K562 (cell line): ENCODE data around the gene SAMM50. TPM values are rescaled to one million over a fixed set of nuclear protein-coding genes. Genes with fewer than 3 reads are reported as not detected.

Experiments
- ARID3A ChIP-seq: IDR thresholded peaks from 2 replicates; pipeline ENCODE4 v1.6.1; 2012; ENCODE audit warnings: low read depth, low read length, improper control_type of control experiment, borderline replicate concordance
- CEBPG ChIP-seq, 3 experiments: fragments of 200-800 bp in 1 of 3; sonication (Bioruptor generic) in 1 of 3; sonication (generic) in 1 of 3; formaldehyde crosslinking in 1 of 3; IDR thresholded peaks in 2 of 3; conservative IDR thresholded peaks in 1 of 3; 2 replicates each; pipeline versions ENCODE4 v1.6.1 to v1.8.0; 2016 to 2022; ENCODE audit warnings: missing compliant biosample characterization in 2 of 3, missing genetic modification characterization in 2 of 3, mild to moderate bottlenecking in 1 of 3, missing genetic modification reagents in 1 of 3
- DPF2 ChIP-seq: fragments of 450-650 bp; IDR thresholded peaks from 2 replicates; pipeline ENCODE4 v1.6.1; 2016
- KDM5B ChIP-seq: fragments of 200-600 bp; sonication (generic); IDR thresholded peaks from 2 replicates; pipeline ENCODE4 v1.6.1; 2012; ENCODE audit warnings: low read depth, mild to moderate bottlenecking, moderate library complexity, low read length, control low read depth, inconsistent platforms; ENCODE audit not compliant: insufficient replicate concordance
- MECOM ChIP-seq: fragments of 250-450 bp; sonication (Bioruptor Pico); IDR thresholded peaks from 2 replicates; pipeline ENCODE4 v1.8.0; 2022; ENCODE audit warnings: inconsistent platforms
- NR4A1 ChIP-seq, 2 experiments: fragments of 250-450 bp in 1 of 2; fragments of 450-650 bp in 1 of 2; sonication (Bioruptor Pico) in 1 of 2; IDR thresholded peaks; 2 replicates each; pipeline versions ENCODE4 v1.4.0 to v1.6.1; 2016 to 2020; ENCODE audit warnings: mild to moderate bottlenecking in 2 of 2, missing compliant biosample characterization in 1 of 2, missing genetic modification characterization in 1 of 2, moderate library complexity in 1 of 2
- POLR3G ChIP-seq: IDR thresholded peaks from 2 replicates; pipeline ENCODE4 v1.6.1; 2011; ENCODE audit not compliant: insufficient read length, insufficient replicate concordance; ENCODE audit errors: extremely low read depth
- PRMT5 ChIP-seq: sonication (generic); formaldehyde crosslinking; IDR thresholded peaks from 2 replicates; pipeline ENCODE4 v1.5.0; 2020; ENCODE audit warnings: missing genetic modification reagents
- SMAD3 ChIP-seq: fragments of 450-650 bp; formaldehyde crosslinking; conservative IDR thresholded peaks from 2 replicates; pipeline ENCODE4 v1.4.0; 2020; ENCODE audit warnings: mild to moderate bottlenecking
- SUPT5H ChIP-seq: fragments of 450-650 bp; IDR thresholded peaks from 2 replicates; pipeline ENCODE4 v1.6.1; 2016
- TCF3 ChIP-seq: sonication (generic); formaldehyde crosslinking; IDR thresholded peaks from 2 replicates; pipeline ENCODE4 v1.4.0; 2020; ENCODE audit warnings: mild to moderate bottlenecking, missing genetic modification reagents
- THAP7 ChIP-seq: fragments of 250-450 bp; sonication (Bioruptor Pico); IDR thresholded peaks from 2 replicates; pipeline ENCODE4 v1.5.0; 2021
- ZBTB9 ChIP-seq: fragments of 450-650 bp; formaldehyde crosslinking; IDR thresholded peaks from 2 replicates; pipeline ENCODE4 v1.4.0; 2020; ENCODE audit warnings: mild to moderate bottlenecking, moderate library complexity
- ZFP91 ChIP-seq: sonication (generic); formaldehyde crosslinking; IDR thresholded peaks from 2 replicates; pipeline ENCODE4 v1.8.0; 2022; ENCODE audit warnings: mild to moderate bottlenecking, missing genetic modification reagents
- ZKSCAN3 ChIP-seq: fragments of 250-450 bp; sonication (Bioruptor Pico); IDR thresholded peaks from 2 replicates; pipeline ENCODE4 v1.4.0; 2020
- ZNF224 ChIP-seq: sonication (generic); formaldehyde crosslinking; IDR thresholded peaks from 2 replicates; pipeline ENCODE4 v1.8.0; 2022; ENCODE audit warnings: mild to moderate bottlenecking, missing genetic modification reagents
- ZNF347 ChIP-seq: fragments of 450-650 bp; formaldehyde crosslinking; IDR thresholded peaks from 2 replicates; pipeline ENCODE4 v1.4.0; 2020; ENCODE audit warnings: low read depth, mild to moderate bottlenecking, moderate library complexity
- polyA plus RNA-seq, 8 experiments: library from polyadenylated mRNA; depleted of rRNA in 4 of 8; stranded (reverse) in 5 of 8; unstranded in 3 of 8; fragments of >200 nt; fragmentation: Nextera tagmentation in 2 of 8; fragmentation: Illumina TruSeq in 1 of 8; extraction: Ambion mirVana in 2 of 8; extraction: Trizol in 1 of 8; gene quantifications; 2 replicates each; pipeline versions ENCODE4 v1.2.1 to v1.2.3, GENCODE V29; 2011 to 2014; ENCODE audit warnings: inconsistent platforms in 1 of 8, missing spikeins in 1 of 8
- total RNA-seq, 7 experiments: library from RNA; depleted of rRNA in 6 of 7; stranded (reverse); fragments of >200 nt in 6 of 7; fragmentation: Illumina TruSeq in 2 of 7; extraction: Trizol in 2 of 7; gene quantifications; 2 replicates each; pipeline versions ENCODE4 v1.2.1 to v1.2.3, GENCODE V29; 2011 to 2021; ENCODE audit warnings: low replicate concordance in 1 of 7
- TF ChIP-seq, protein P1 (sequence below): fragments of 250-450 bp; sonication (Bioruptor Pico); IDR thresholded peaks from 2 replicates; pipeline ENCODE4 v1.8.0; 2021; ENCODE audit warnings: moderate library complexity, mild to moderate bottlenecking, inconsistent platforms

SAMM50 gene
- total and polyA plus RNA-seq, 9 of the 15 experiments (the other 6 are each of a cell fraction or from before 2014, with no cell fraction given), result 14.6 to 49.3 (median 38.1) TPM

DNA sequence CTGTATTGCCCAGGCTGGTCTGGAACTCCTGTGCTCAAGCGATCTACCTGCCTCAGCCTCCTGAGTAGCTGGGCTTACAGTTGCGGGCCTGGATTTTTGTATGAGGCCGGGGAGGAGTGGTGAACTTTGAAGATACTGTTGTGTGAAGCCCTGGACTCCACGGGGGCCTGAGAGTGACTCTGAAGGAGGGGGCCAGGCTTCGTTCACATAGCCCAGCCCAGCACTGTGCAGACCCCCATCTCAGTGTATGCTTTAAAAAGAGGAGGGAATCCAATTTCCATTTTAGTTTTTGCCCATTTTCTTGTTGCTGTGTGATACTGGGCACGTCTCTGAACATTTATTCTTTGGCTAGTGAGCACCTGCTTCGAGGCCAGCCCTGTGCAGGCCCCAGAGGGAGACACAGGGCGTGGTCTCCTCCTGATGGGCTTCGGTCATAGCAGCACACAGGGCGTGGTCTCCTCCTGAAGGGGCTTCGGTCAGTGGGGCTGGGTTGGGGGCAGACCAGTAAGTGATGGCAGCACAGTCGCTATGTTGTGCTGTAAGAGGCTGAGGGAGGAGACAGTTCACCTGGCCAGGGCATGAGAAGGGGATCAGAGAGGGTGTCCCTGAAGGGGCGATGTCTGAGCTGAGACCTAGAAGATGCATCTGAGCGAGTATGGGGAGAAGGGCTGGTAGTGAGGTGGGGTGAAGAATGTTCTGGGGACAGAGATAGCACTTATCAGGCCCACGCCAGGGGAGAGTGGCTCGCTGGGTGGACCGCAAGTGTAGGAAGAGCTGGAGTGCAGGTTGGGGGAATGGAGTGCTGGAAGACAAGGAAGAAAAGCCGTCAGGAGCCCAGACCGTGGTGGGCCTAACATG is 14.0 kb downstream of the SAMM50 start (continued):
- TF ChIP-seq ARID3A (no peak), NR4A1 (CRISPR knock-in tag; IDR thresholded peaks at IDR 0.05) (no peak), NR4A1 (tag; IDR thresholded peaks at IDR 0.05) (no peak), ZNF347 (CRISPR knock-in tag) (no peak), THAP7 (no peak), ZFP91 (no peak), CEBPG (CRISPR knock-in tag; IDR thresholded peaks at IDR 0.05) (no peak), CEBPG (tag; conservative IDR thresholded peaks at IDR 0.05 in 1 of 2, IDR thresholded peaks at IDR 0.05 in 1 of 2) (no peak), SMAD3 (CRISPR knock-in tag) (no peak), TCF3 (CRISPR knock-in tag) (peak; percentile 98), SUPT5H (no peak), KDM5B (no peak), POLR3G (no peak), ZBTB9 (CRISPR knock-in tag) (no peak), PRMT5 (no peak), MECOM (CRISPR knock-in tag) (peak; percentile 86), DPF2 (peak; percentile 96), ZNF224 (CRISPR knock-in tag) (no peak), ZKSCAN3 (CRISPR knock-in tag) (no peak)
- TF ChIP-seq, protein P1, sequence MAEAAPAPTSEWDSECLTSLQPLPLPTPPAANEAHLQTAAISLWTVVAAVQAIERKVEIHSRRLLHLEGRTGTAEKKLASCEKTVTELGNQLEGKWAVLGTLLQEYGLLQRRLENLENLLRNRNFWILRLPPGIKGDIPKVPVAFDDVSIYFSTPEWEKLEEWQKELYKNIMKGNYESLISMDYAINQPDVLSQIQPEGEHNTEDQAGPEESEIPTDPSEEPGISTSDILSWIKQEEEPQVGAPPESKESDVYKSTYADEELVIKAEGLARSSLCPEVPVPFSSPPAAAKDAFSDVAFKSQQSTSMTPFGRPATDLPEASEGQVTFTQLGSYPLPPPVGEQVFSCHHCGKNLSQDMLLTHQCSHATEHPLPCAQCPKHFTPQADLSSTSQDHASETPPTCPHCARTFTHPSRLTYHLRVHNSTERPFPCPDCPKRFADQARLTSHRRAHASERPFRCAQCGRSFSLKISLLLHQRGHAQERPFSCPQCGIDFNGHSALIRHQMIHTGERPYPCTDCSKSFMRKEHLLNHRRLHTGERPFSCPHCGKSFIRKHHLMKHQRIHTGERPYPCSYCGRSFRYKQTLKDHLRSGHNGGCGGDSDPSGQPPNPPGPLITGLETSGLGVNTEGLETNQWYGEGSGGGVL (CRISPR knock-in tag), result no peak
